ENCODE measurements around the gene NEK6.
A peak's percentile ranks its signal among the peaks of the same experiment; 100 is the strongest.

The NEK6 gene

GRCh38 chr9:124332361-124333202 lies 74.8 kb downstream of the NEK6 start:
- no peak for TF ChIP-seq Cebpa-rat (IDR thresholded peaks at IDR 0.05)
- Histone ChIP-seq H4K20me1 (peaks cover 57% of the 10 kb centered on the region), H3K4me1 (0 out of 2 replicates have a peak, but pooled peaks cover 7% of the 10 kb centered on the region), H3K36me3 (peaks cover 99% of the 10 kb centered on the region), H3K9ac (no peak overlapping the region), H3K4me2 (no peak overlapping the region), H3K27me3 (no peaks in the 10 kb centered on the region), H3K27ac (no peak overlapping the region), H3K9me3 (peaks cover 9% of the 10 kb centered on the region), H3K4me3 (no peak overlapping the region)

- Histone ChIP-seq H3K4me3 (no peak overlapping the region), H4K20me1 (peaks cover 51% of the 10 kb centered on the region), H3K4me2 (no peak overlapping the region), H3K9ac (no peak overlapping the region), H3K27ac (no peak overlapping the region), H3K36me3 (peaks cover 99% of the 10 kb centered on the region), H3K4me1 (0 out of 2 replicates have a peak, but pooled peaks cover 7% of the 10 kb centered on the region), H3K27me3 (no peaks in the 10 kb centered on the region), H3K9me3 (peaks cover 11% of the 10 kb centered on the region)
- TF ChIP-seq Cebpa-rat (IDR thresholded peaks at IDR 0.05), result no peak
Measured at GRCh38 chr9:124333203-124333579, 75.4 kb downstream of the NEK6 start.

GRCh38 chr9:124334568-124335319 lies 77.0 kb downstream of the NEK6 start:
- peaks cover 99% of the 10 kb centered on the region for H3K36me3 ChIP-seq
- H3K27me3 ChIP-seq, result no peaks in the 10 kb centered on the region
- no peak overlapping the region for H3K9ac ChIP-seq
- H3K9me3 ChIP-seq, result peaks cover 11% of the 10 kb centered on the region
- 0 out of 2 replicates have a peak, but pooled peaks cover 7% of the 10 kb centered on the region for H3K4me1 ChIP-seq
- H3K27ac ChIP-seq, result no peak overlapping the region
- H4K20me1 ChIP-seq, result peaks cover 38% of the 10 kb centered on the region
- no peak overlapping the region for H3K4me2 ChIP-seq
- TF ChIP-seq Cebpa-rat (IDR thresholded peaks at IDR 0.05), result no peak
- no peak overlapping the region for H3K4me3 ChIP-seq

GRCh38 chr9:124335320-124335707 lies 77.6 kb downstream of the NEK6 start:
- peaks cover 11% of the 10 kb centered on the region for H3K9me3 ChIP-seq
- 0 out of 2 replicates have a peak, but pooled peaks cover 4% of the 10 kb centered on the region for H3K4me1 ChIP-seq
- H3K27ac ChIP-seq, result no peak overlapping the region
- no peak overlapping the region for H3K9ac ChIP-seq
- no peak for TF ChIP-seq Cebpa-rat (IDR thresholded peaks at IDR 0.05)
- H3K27me3 ChIP-seq, result no peaks in the 10 kb centered on the region
- peaks cover 99% of the 10 kb centered on the region for H3K36me3 ChIP-seq
- no peak overlapping the region for H3K4me3 ChIP-seq
- H3K4me2 ChIP-seq, result no peak overlapping the region
- H4K20me1 ChIP-seq, result peaks cover 33% of the 10 kb centered on the region

- H3K27me3 ChIP-seq, result no peaks in the 10 kb centered on the region
Measured at GRCh38 chr9:124337562-124337961, 79.8 kb downstream of the NEK6 start.

GRCh38 chr9:124339603-124340146 lies 81.9 kb downstream of the NEK6 start:
- peaks cover 40% of the 10 kb centered on the region for H4K20me1 ChIP-seq
- H3K4me2 ChIP-seq, result no peak overlapping the region
- peaks cover 11% of the 10 kb centered on the region for H3K9me3 ChIP-seq
- no peaks in the 10 kb centered on the region for H3K27me3 ChIP-seq
- no peak overlapping the region for H3K27ac ChIP-seq
- H3K36me3 ChIP-seq, result peaks cover 88% of the 10 kb centered on the region
- TF ChIP-seq Cebpa-rat (IDR thresholded peaks at IDR 0.05), result no peak
- H3K4me1 ChIP-seq, result peaks cover 26% of the 10 kb centered on the region
- no peak overlapping the region for H3K9ac ChIP-seq
- H3K4me3 ChIP-seq, result no peak overlapping the region

More at GRCh38 chr9:124337562-124337961, 79.8 kb downstream of the NEK6 start:
- no peak overlapping the region for H3K4me3 ChIP-seq
- H3K36me3 ChIP-seq, result peaks cover 96% of the 10 kb centered on the region
- peaks cover 11% of the 10 kb centered on the region for H3K9me3 ChIP-seq
- peaks cover 9% of the 10 kb centered on the region for H3K4me1 ChIP-seq
- H3K4me2 ChIP-seq, result no peak overlapping the region
- no peak overlapping the region for H3K27ac ChIP-seq
- H4K20me1 ChIP-seq, result peaks cover 24% of the 10 kb centered on the region
- TF ChIP-seq Cebpa-rat (IDR thresholded peaks at IDR 0.05), result no peak
- H3K9ac ChIP-seq, result no peak overlapping the region

DNA sequence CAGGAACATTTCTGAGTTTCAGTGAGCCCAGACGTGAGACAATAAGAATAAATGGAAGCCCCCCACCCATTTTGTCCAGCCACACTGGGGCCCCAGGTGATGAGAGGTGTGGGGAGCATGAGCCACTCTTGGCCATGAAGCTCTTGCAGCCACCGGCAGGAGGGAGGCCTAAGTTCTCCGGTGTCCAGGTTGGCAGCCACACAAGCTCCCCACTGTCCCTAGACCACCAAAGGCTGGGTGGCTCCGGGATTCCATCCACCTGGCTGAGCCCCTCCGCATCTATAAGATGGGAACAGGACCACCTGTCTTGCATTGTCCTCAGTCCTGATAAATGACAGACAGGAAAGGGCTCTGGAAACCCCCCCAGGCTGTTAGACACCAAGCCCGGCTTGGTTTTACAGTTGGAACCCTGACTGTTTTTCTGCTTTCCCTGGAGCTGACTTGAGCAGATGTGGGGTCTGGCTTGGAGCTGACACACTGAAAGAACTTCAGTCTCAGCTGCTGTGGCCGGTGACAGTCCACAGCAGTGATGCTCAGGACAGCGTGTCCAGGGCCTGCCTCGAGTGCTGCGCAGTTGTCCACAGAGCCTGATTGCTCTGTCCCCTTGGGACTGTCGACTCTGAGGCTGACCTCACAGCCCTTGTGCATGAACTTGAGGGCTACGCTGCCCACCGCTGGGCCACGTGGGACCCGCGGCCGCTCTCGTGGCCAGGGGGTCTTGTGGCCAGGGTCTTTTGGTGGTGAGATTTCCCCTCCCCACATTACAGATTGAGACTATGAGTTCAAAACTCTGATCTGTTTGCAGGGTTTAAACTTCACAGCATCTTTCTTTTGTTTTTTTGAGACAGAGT lies 82.7 kb downstream of the NEK6 start:
- Histone ChIP-seq H3K4me3 (no peak overlapping the region), H3K4me1 (peaks cover 26% of the 10 kb centered on the region), H3K27ac (no peak overlapping the region), H3K27me3 (no peaks in the 10 kb centered on the region), H4K20me1 (peaks cover 40% of the 10 kb centered on the region), H3K9me3 (peaks cover 11% of the 10 kb centered on the region), H3K4me2 (no peak overlapping the region), H3K36me3 (peaks cover 88% of the 10 kb centered on the region), H3K9ac (no peak overlapping the region)
- TF ChIP-seq Cebpa-rat (IDR thresholded peaks at IDR 0.05), result no peak

DNA sequence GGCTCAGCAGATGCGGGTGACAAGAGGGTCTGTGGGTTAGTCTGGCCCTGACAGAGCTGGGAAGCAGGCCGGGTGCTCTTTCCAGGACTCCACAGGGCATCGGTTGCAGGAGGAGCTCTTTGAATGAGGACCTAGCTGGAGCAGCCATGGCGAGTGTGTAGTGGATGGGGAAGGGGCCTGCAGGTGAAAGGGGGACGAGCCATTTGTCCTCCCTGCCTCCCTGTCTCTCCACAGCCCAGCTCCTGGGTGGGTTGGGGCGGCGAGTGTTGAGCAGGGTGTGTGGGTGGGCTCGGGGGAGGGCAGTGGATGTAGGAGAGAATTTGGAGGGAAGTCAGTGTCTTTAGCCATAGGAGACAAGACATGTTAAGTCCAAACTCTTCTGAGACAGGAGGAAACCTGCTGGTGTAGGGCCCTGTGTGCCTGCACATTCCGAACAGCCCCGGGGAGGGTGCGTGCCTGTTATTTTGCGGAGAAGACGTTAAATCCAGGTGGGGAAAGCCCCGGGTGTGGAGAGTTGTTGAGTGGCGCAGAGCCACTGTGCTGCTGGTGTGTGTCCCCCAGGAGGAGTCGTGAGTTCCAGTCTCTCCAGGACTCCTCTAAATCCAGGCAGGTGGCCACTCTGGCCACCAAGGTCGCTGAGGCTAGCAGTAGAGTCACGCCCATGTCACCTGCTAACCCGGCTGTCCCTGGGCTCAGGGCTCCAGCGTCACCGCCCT lies 83.9 kb downstream of the NEK6 start:
- TF ChIP-seq Cebpa-rat (IDR thresholded peaks at IDR 0.05), result no peak
- peak overlapping the region; percentile 78 for H3K4me2 ChIP-seq

More for the DNA sequence above, 83.9 kb downstream of the NEK6 start:
- Histone ChIP-seq H3K9ac (no peak overlapping the region), H3K9me3 (peaks cover 11% of the 10 kb centered on the region), H3K36me3 (peaks cover 88% of the 10 kb centered on the region), H3K27ac (peak overlapping the region; percentile 64; the same call in 1 of the 2 replicates), H3K4me3 (no peak overlapping the region), H3K27me3 (no peaks in the 10 kb centered on the region), H3K4me1 (peaks cover 26% of the 10 kb centered on the region), H4K20me1 (peaks cover 49% of the 10 kb centered on the region)
